IMR-90 (cell line): ENCODE data around the gene SPI1. TPM values are rescaled to one million over a fixed set of nuclear protein-coding genes. Genes with fewer than 3 reads are reported as not detected.

ENCODE experiments used
- ATAC-seq: fragments of 200-7000 bp; cut with Tn5 transposase; 2 replicates; pipeline ENCODE4 v1.9.1; 2020; ENCODE audit warnings: low read depth, mild to moderate bottlenecking, moderate library complexity
- BruUV-seq: library from RNA; stranded (reverse); fragments of 400-500 nt; replicated peaks from 2 replicates; lab custom pipeline; 2021; lab: Mats Ljungman, UMichigan
- CTCF ChIA-PET: fragments of 300-600 bp; formaldehyde crosslinking; extraction: SDS; loops from one replicate; lab custom pipeline; 2021; ENCODE audit warnings: antibody characterized with exemption; lab: Yijun Ruan, JAX
- POLR2A ChIA-PET: fragments of 300-600 bp; sonication (Branson Sonifier 250); formaldehyde crosslinking; loops from one replicate; lab custom pipeline; 2022; ENCODE audit warnings: antibody characterized with exemption; ENCODE audit not compliant: unreplicated experiment; lab: Charles Lee
- DNase-seq: peaks from one replicate; pipeline ENCODE4 v3.0.0; 2013
- H2AFZ ChIP-seq: replicated peaks from 2 replicates; pipeline ENCODE3; 2013; ENCODE audit warnings: low read length, mild to moderate bottlenecking; ENCODE audit not compliant: poor library complexity
- H2AK5ac ChIP-seq: 2 replicates; pipeline ENCODE4 v1.6.1; 2013; ENCODE audit warnings: low read depth, low read length, inconsistent platforms
- H2AK9ac ChIP-seq: replicated peaks from 2 replicates; pipeline ENCODE3; 2013; ENCODE audit warnings: mild to moderate bottlenecking, low read depth, low read length, moderate library complexity; ENCODE audit not compliant: poor library complexity
- H2BK120ac ChIP-seq: 2 replicates; pipeline ENCODE4 v1.6.1; 2013; ENCODE audit warnings: low read depth, low read length, inconsistent platforms
- H2BK15ac ChIP-seq: 3 replicates; pipeline ENCODE4 v1.6.1; 2013; ENCODE audit warnings: low read depth, low read length, inconsistent platforms
- H2BK20ac ChIP-seq: 2 replicates; pipeline ENCODE4 v1.6.1; 2013; ENCODE audit warnings: low read depth, mild to moderate bottlenecking, inconsistent platforms, low read length, moderate library complexity
- H2BK5ac ChIP-seq: 2 replicates; pipeline ENCODE4 v1.6.1; 2013; ENCODE audit warnings: mild to moderate bottlenecking, low read depth, low read length, inconsistent platforms; ENCODE audit not compliant: poor library complexity, severe bottlenecking
- H3K14ac ChIP-seq: replicated peaks from 2 replicates; pipeline ENCODE4 v1.6.1; 2013; ENCODE audit warnings: low read depth, low read length, inconsistent platforms
- H3K18ac ChIP-seq: 2 replicates; pipeline ENCODE4 v1.6.1; 2013; ENCODE audit warnings: low read depth, low read length, control low read depth
- H3K23ac ChIP-seq: 2 replicates; pipeline ENCODE4 v1.6.1; 2013; ENCODE audit warnings: low read depth, low read length, inconsistent platforms
- H3K27ac ChIP-seq: 2 replicates; pipeline ENCODE4 v1.5.1; 2013; ENCODE audit warnings: mild to moderate bottlenecking, control low read depth, low read length; ENCODE audit not compliant: insufficient read depth
- H3K27me3 ChIP-seq: 2 replicates; pipeline ENCODE4 v1.6.1; 2013; ENCODE audit warnings: low read length; ENCODE audit not compliant: control insufficient read depth, insufficient read depth
- H3K36me3 ChIP-seq: 2 replicates; pipeline ENCODE4 v1.6.1; 2013; ENCODE audit warnings: low read length, mixed read lengths; ENCODE audit not compliant: control insufficient read depth, insufficient read depth
- H3K4ac ChIP-seq: 2 replicates; pipeline ENCODE4 v1.6.1; 2013; ENCODE audit warnings: low read depth, low read length, inconsistent platforms
- H3K4me1 ChIP-seq: 2 replicates; pipeline ENCODE4 v1.6.1; 2013; ENCODE audit warnings: low read length, mixed read lengths; ENCODE audit not compliant: control insufficient read depth, insufficient read depth
- H3K4me2 ChIP-seq: 2 replicates; pipeline ENCODE4 v1.6.1; 2013; ENCODE audit warnings: low read depth, mild to moderate bottlenecking, control low read depth, low read length, moderate library complexity
- H3K4me3 ChIP-seq: 2 replicates; pipeline ENCODE4 v1.5.1; 2013; ENCODE audit warnings: low read depth, mild to moderate bottlenecking, control low read depth, low read length, moderate library complexity; ENCODE audit not compliant: insufficient read depth
- H3K56ac ChIP-seq: 2 replicates; pipeline ENCODE4 v1.6.1; 2013; ENCODE audit warnings: low read length, inconsistent platforms; ENCODE audit not compliant: insufficient read depth; ENCODE audit errors: extremely low read depth
- H3K79me1 ChIP-seq, 2 experiments: 2 replicates each; pipeline ENCODE4 v1.6.1; 2013; ENCODE audit warnings: low read length in 2 of 2, inconsistent platforms in 1 of 2, low read depth in 1 of 2
- H3K9ac ChIP-seq: 2 replicates; pipeline ENCODE4 v1.6.1; 2013; ENCODE audit warnings: low read depth, low read length, control low read depth
- H3K9me1 ChIP-seq: 2 replicates; pipeline ENCODE4 v1.6.1; 2013; ENCODE audit warnings: low read length, inconsistent platforms; ENCODE audit not compliant: insufficient read depth
- H3K9me3 ChIP-seq: 2 replicates; pipeline ENCODE4 v1.6.1; 2013; ENCODE audit warnings: low read length; ENCODE audit not compliant: control insufficient read depth, insufficient read depth
- H4K20me1 ChIP-seq: 2 replicates; pipeline ENCODE4 v1.6.1; 2013; ENCODE audit warnings: low read length, inconsistent platforms; ENCODE audit not compliant: insufficient read depth
- H4K5ac ChIP-seq: 2 replicates; pipeline ENCODE4 v1.6.1; 2013; ENCODE audit warnings: mild to moderate bottlenecking, low read depth, low read length, control low read depth
- H4K8ac ChIP-seq, 2 experiments: 2 replicates each; pipeline ENCODE4 v1.6.1; 2013; ENCODE audit warnings: low read depth in 2 of 2, low read length in 2 of 2, control low read depth in 1 of 2, inconsistent platforms in 1 of 2
- H4K91ac ChIP-seq: 2 replicates; pipeline ENCODE4 v1.6.1; 2013; ENCODE audit warnings: low read depth, low read length, inconsistent platforms; ENCODE audit not compliant: insufficient read depth
- BHLHE40 ChIP-seq: fragments of 150-350 bp; IDR thresholded peaks from 2 replicates; pipeline ENCODE4 v1.6.1; 2016; ENCODE audit warnings: mild to moderate bottlenecking, low read depth, low read length
- CEBPB ChIP-seq: IDR thresholded peaks from 2 replicates; pipeline ENCODE4 v1.6.1; 2012; ENCODE audit warnings: low read depth, low read length, improper control_type of control experiment
- CHD1 ChIP-seq: IDR thresholded peaks from 2 replicates; pipeline ENCODE4 v1.6.1; 2012; ENCODE audit warnings: low read depth, low read length, improper control_type of control experiment
- FOS ChIP-seq: fragments of 150-350 bp; IDR thresholded peaks from 2 replicates; pipeline ENCODE4 v1.6.1; 2016; ENCODE audit warnings: low read depth, low read length
- MAFK ChIP-seq: IDR thresholded peaks from 2 replicates; pipeline ENCODE4 v1.6.1; 2012; ENCODE audit warnings: low read depth, low read length, improper control_type of control experiment
- MAZ ChIP-seq: IDR thresholded peaks from 2 replicates; pipeline ENCODE4 v1.6.1; 2012; ENCODE audit warnings: low read depth, mild to moderate bottlenecking, low read length, improper control_type of control experiment, moderate library complexity, borderline replicate concordance
- MXI1 ChIP-seq: IDR thresholded peaks from 2 replicates; pipeline ENCODE4 v1.6.1; 2012; ENCODE audit warnings: low read depth, mild to moderate bottlenecking, low read length, moderate library complexity, borderline replicate concordance
- NFE2L2 ChIP-seq: fragments of 150-350 bp; IDR thresholded peaks from 2 replicates; pipeline ENCODE4 v1.6.1; 2016; ENCODE audit warnings: low read depth, mild to moderate bottlenecking, low read length
- POLR2A ChIP-seq: IDR thresholded peaks from 2 replicates; pipeline ENCODE4 v1.6.1; 2012; ENCODE audit warnings: mild to moderate bottlenecking, low read depth, low read length
- RAD21 ChIP-seq: IDR thresholded peaks from 2 replicates; pipeline ENCODE4 v1.6.1; 2012; ENCODE audit warnings: low read length, improper control_type of control experiment
- RCOR1 ChIP-seq: IDR thresholded peaks from 2 replicates; pipeline ENCODE4 v1.6.1; 2012; ENCODE audit warnings: mild to moderate bottlenecking, low read length, improper control_type of control experiment; ENCODE audit not compliant: insufficient replicate concordance
- RFX5 ChIP-seq: IDR thresholded peaks from 2 replicates; pipeline ENCODE4 v1.8.0; 2012; ENCODE audit warnings: low read depth, mild to moderate bottlenecking, low read length, moderate library complexity
- SMC3 ChIP-seq: fragments of 150-350 bp; IDR thresholded peaks from 2 replicates; pipeline ENCODE4 v1.6.1; 2016; ENCODE audit warnings: low read depth, mild to moderate bottlenecking, antibody characterized with exemption, low read length, moderate library complexity
- WGBS, 2 experiments: methylation state at CpG; one replicate each; pipeline versions ENCODE4 v1.1.5 to v1.1.7; 2013; ENCODE audit warnings: missing lambda C conversion rate in 2 of 2; ENCODE audit not compliant: insufficient read length in 1 of 2; ENCODE audit errors: extremely low coverage in 2 of 2; 5-methylcytosine and 5-hydroxymethylcytosine counted together
- dilution Hi-C: fragments of 300-500 bp; cut with HindIII; formaldehyde crosslinking; loops from one replicate; pipeline ENCODE4 v1.14.3; 2018; ENCODE audit warnings: low sequenced_read_pairs; ENCODE audit not compliant: unreplicated experiment
- in situ Hi-C: fragments of 300-500 bp; cut with MboI; formaldehyde crosslinking; loops from 3 replicates; pipeline ENCODE4 v1.14.3; 2019; ENCODE audit warnings: low sequenced_read_pairs, inconsistent platforms, mixed read lengths
- intact Hi-C: fragments of 100-400 bp; cut with micrococcal nuclease; formaldehyde crosslinking; loops from 2 replicates; pipeline ENCODE4 v1.10.0; 2022
- polyA plus RNA-seq, 3 experiments: library from polyadenylated mRNA; depleted of rRNA; stranded (reverse); fragments of >200 nt; gene quantifications; 2 replicates each; pipeline ENCODE4 v1.2.3, GENCODE V29; 2012; ENCODE audit warnings: low replicate concordance in 1 of 3
- total RNA-seq: library from RNA; depleted of rRNA; stranded (reverse); fragments of >200 nt; gene quantifications from 2 replicates; pipeline ENCODE4 v1.2.3, GENCODE V29; 2012
- TF ChIP-seq, protein P1 (sequence below): fragments of 150-350 bp; IDR thresholded peaks from 2 replicates; pipeline ENCODE4 v1.6.1; 2016; ENCODE audit warnings: low read depth, mild to moderate bottlenecking, low read length, moderate library complexity, borderline replicate concordance
- TF ChIP-seq, protein P2 (sequence below): conservative IDR thresholded peaks from 2 replicates; pipeline ENCODE4 v1.5.1; 2012; ENCODE audit warnings: mild to moderate bottlenecking, low read depth, low read length, improper control_type of control experiment
- TF ChIP-seq, protein P3 (sequence below): fragments of 150-350 bp; IDR thresholded peaks from 2 replicates; pipeline ENCODE4 v1.6.1; 2017; ENCODE audit warnings: mild to moderate bottlenecking, antibody characterized with exemption, low read length, low read depth

The SPI1 gene
- total and polyA plus RNA-seq, 2 of the 4 experiments (the other 2 are of a cell fraction) = not detected

DNA sequence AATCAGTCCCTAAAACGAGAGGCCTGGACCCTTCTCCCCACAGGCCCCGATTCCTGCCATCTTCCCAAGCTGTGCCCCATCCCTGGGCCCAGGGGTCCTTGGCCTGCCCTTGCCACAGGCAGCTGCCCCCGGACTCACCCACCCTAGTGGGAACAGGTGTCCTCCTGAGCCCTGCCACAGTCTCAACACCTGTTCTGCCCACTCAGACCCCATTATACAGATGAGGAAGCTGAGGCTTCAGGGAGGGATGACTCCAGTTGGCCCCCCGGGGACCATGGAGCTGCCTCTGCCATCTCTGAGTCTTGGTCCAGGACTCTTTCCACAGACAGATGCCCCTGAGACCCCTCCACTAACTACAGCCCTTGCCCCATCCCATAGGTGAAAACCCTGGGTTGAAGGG, 41.8 kb downstream of the SPI1 start:
- no peak overlapping the region for H2BK120ac ChIP-seq
- CTCF ChIA-PET = no interaction called here
- intact Hi-C loops = no loop called here

More for the DNA sequence above, 41.8 kb downstream of the SPI1 start:
- Histone ChIP-seq H3K4me1 (no peaks in the 10 kb centered on the region), H2BK5ac (no peak overlapping the region), H4K5ac (no peak overlapping the region), H3K79me1 (no peaks in the 10 kb centered on the region), H3K4ac (no peak overlapping the region), H4K8ac (no peak overlapping the region), H4K20me1 (no peaks in the 10 kb centered on the region), H2AFZ (no peak overlapping the region), H3K36me3 (no peaks in the 10 kb centered on the region), H3K27ac (no peak overlapping the region), H3K4me2 (no peak overlapping the region), H3K9me1 (no peaks in the 10 kb centered on the region), H3K14ac (no peak overlapping the region), H2AK5ac (no peak overlapping the region), H3K27me3 (no peaks in the 10 kb centered on the region; the same call in 1 of the 2 replicates), H4K91ac (no peak overlapping the region), H3K4me3 (no peak overlapping the region), H3K9me3 (no peaks in the 10 kb centered on the region), H3K23ac (no peak overlapping the region), H2AK9ac (no peak overlapping the region), H2BK20ac (no peak overlapping the region), H3K9ac (no peak overlapping the region), H2BK15ac (no peak overlapping the region), H3K56ac (no peak overlapping the region), H3K18ac (no peak overlapping the region)
- POLR2A ChIA-PET = no interaction called here
- 60% methylated on average over 1 of the region's 4 CpGs; no CpG with 5 or more reads in 1 of the 2 experiments for WGBS, 2 experiments
- dilution Hi-C loops = no loop called here
- ATAC-seq = no peak
- in situ Hi-C loops = no loop called here
- DNase-seq = no peak
- TF ChIP-seq NFE2L2 (no peak), POLR2A (no peak), RAD21 (no peak), CEBPB (no peak), RCOR1 (no peak), MAFK (no peak), FOS (no peak), MAZ (no peak), CHD1 (no peak), MXI1 (no peak), SMC3 (no peak), RFX5 (no peak), BHLHE40 (no peak)
- TF ChIP-seq, protein P1, sequence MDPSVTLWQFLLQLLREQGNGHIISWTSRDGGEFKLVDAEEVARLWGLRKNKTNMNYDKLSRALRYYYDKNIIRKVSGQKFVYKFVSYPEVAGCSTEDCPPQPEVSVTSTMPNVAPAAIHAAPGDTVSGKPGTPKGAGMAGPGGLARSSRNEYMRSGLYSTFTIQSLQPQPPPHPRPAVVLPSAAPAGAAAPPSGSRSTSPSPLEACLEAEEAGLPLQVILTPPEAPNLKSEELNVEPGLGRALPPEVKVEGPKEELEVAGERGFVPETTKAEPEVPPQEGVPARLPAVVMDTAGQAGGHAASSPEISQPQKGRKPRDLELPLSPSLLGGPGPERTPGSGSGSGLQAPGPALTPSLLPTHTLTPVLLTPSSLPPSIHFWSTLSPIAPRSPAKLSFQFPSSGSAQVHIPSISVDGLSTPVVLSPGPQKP = no peak
- TF ChIP-seq, protein P2, sequence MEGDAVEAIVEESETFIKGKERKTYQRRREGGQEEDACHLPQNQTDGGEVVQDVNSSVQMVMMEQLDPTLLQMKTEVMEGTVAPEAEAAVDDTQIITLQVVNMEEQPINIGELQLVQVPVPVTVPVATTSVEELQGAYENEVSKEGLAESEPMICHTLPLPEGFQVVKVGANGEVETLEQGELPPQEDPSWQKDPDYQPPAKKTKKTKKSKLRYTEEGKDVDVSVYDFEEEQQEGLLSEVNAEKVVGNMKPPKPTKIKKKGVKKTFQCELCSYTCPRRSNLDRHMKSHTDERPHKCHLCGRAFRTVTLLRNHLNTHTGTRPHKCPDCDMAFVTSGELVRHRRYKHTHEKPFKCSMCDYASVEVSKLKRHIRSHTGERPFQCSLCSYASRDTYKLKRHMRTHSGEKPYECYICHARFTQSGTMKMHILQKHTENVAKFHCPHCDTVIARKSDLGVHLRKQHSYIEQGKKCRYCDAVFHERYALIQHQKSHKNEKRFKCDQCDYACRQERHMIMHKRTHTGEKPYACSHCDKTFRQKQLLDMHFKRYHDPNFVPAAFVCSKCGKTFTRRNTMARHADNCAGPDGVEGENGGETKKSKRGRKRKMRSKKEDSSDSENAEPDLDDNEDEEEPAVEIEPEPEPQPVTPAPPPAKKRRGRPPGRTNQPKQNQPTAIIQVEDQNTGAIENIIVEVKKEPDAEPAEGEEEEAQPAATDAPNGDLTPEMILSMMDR = no peak
- TF ChIP-seq, protein P3, sequence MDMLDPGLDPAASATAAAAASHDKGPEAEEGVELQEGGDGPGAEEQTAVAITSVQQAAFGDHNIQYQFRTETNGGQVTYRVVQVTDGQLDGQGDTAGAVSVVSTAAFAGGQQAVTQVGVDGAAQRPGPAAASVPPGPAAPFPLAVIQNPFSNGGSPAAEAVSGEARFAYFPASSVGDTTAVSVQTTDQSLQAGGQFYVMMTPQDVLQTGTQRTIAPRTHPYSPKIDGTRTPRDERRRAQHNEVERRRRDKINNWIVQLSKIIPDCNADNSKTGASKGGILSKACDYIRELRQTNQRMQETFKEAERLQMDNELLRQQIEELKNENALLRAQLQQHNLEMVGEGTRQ = no peak
- no TSS peak for BruUV-seq
